Small intestine (tissue), 7 donors: ENCODE measurements around the gene LRP1. TPM values are rescaled to one million over a fixed set of nuclear protein-coding genes. Genes with fewer than 3 reads are reported as not detected.

Experiments
- DNase-seq, 2 donors: peaks; one replicate each; pipeline versions ENCODE4 v3.0.0 to v3.0.0-alpha.2; 2013
- FAIRE-seq: peaks from 2 replicates; lab custom pipeline; 2012; peaks lifted over from hg19 to GRCh38; lab: Jason Lieb, UNC
- H3K27ac ChIP-seq, 3 donors: one replicate each; pipeline ENCODE4 v1.5.1; 2013; ENCODE audit warnings: low read length in 2 of 3, mild to moderate bottlenecking in 2 of 3, control low read depth in 1 of 3, inconsistent platforms in 1 of 3, low read depth in 1 of 3, moderate library complexity in 1 of 3
- H3K27me3 ChIP-seq, 3 donors: one replicate each; pipeline ENCODE4 v1.6.1; 2013; ENCODE audit warnings: low read length in 3 of 3, inconsistent platforms in 1 of 3; ENCODE audit not compliant: control insufficient read depth in 3 of 3, insufficient read depth in 3 of 3
- H3K36me3 ChIP-seq, 3 donors: one replicate each; pipeline ENCODE4 v1.6.1; 2013; ENCODE audit warnings: low read length in 3 of 3, inconsistent platforms in 1 of 3, low read depth in 1 of 3, mild to moderate bottlenecking in 1 of 3, moderate library complexity in 1 of 3; ENCODE audit not compliant: control insufficient read depth in 3 of 3, insufficient read depth in 2 of 3
- H3K4me1 ChIP-seq, 3 donors: one replicate each; pipeline ENCODE4 v1.6.1; 2013; ENCODE audit warnings: low read length in 2 of 3, inconsistent platforms in 1 of 3, low read depth in 1 of 3, mild to moderate bottlenecking in 1 of 3, moderate library complexity in 1 of 3; ENCODE audit not compliant: control insufficient read depth in 3 of 3, insufficient read depth in 2 of 3
- H3K4me3 ChIP-seq, 3 donors: one replicate each; pipeline ENCODE4 v1.5.1; 2013; ENCODE audit warnings: low read length in 3 of 3, control low read depth in 1 of 3, inconsistent platforms in 1 of 3, low read depth in 1 of 3, mild to moderate bottlenecking in 1 of 3, moderate library complexity in 1 of 3
- H3K9me3 ChIP-seq, 2 donors: one replicate each; pipeline ENCODE4 v1.6.1; 2013; ENCODE audit warnings: low read depth in 1 of 2, low read length in 1 of 2; ENCODE audit not compliant: control insufficient read depth in 2 of 2, insufficient read depth in 1 of 2
- WGBS, 3 donors: extraction: QIAGEN DNeasy Blood & Tissue Kit; methylation state at CpG; one replicate each; pipeline ENCODE4 v1.1.7; 2013; 5-methylcytosine and 5-hydroxymethylcytosine counted together
- polyA plus RNA-seq, 4 donors: library from polyadenylated mRNA; stranded (reverse) in 3 of 4; unstranded in 1 of 4; fragments of 200-250 nt in 3 of 4; fragments of 120-200 nt in 1 of 4; gene quantifications; one replicate each; pipeline versions ENCODE4 v1.2.1 to v1.2.3, GENCODE V29; 2013
- donor health status: healthy with polysubstance abuse.
- donor health status: control.
- donor health status: control.
- donor health status: Bipolar disorder and iron deficiency.
- donor health status: healthy.

Gene LRP1
- polyA plus RNA-seq, 4 donors, result 24.3 to 55.3 (median 41.6) TPM

GRCh38 chr12:57193706-57194245, 65.5 kb downstream of the LRP1 start:
- no peak overlapping the region for H3K27ac ChIP-seq
- no peak overlapping the region for H3K4me3 ChIP-seq
- H3K9me3 ChIP-seq, result no peaks in the 10 kb centered on the region
- FAIRE-seq (no peak), DNase-seq (no peak)
- H3K27me3 ChIP-seq, result no peaks in the 10 kb centered on the region
- 83 to 92% (median 88%) methylated on average over 19 of the region's 19 CpGs for WGBS, 3 donors
- no peaks in the 10 kb centered on the region for H3K4me1 ChIP-seq
- H3K36me3 ChIP-seq, result peaks cover 0 to 100% (median 39%) of the 10 kb centered on the region in 3 donors

GRCh38 chr12:57194253-57194652, 66.0 kb downstream of the LRP1 start:
- no peaks in the 10 kb centered on the region for H3K9me3 ChIP-seq
- no peak for FAIRE-seq

GRCh38 chr12:57195186-57195585, 66.9 kb downstream of the LRP1 start:
- H3K4me3 ChIP-seq, result no peak overlapping the region
- no peak for FAIRE-seq
- DNase-seq, result no peak
- no peak overlapping the region for H3K27ac ChIP-seq
- H3K27me3 ChIP-seq, result no peaks in the 10 kb centered on the region
- H3K9me3 ChIP-seq, result no peaks in the 10 kb centered on the region
- H3K4me1 ChIP-seq, result no peaks in the 10 kb centered on the region
- WGBS, 3 donors, result 90 to 94% (median 93%) methylated on average over 13 to 19 of the region's 19 CpGs
- peaks cover 0 to 100% (median 47%) of the 10 kb centered on the region in 3 donors for H3K36me3 ChIP-seq

More at GRCh38 chr12:57194253-57194652, 66.0 kb downstream of the LRP1 start:
- H3K27me3 ChIP-seq, result no peaks in the 10 kb centered on the region
- H3K27ac ChIP-seq, result no peak overlapping the region
- no peak for DNase-seq
- H3K4me3 ChIP-seq, result no peak overlapping the region
- H3K4me1 ChIP-seq, result no peaks in the 10 kb centered on the region
- 87 to 92% (median 92%) methylated on average over 16 to 18 of the region's 18 CpGs for WGBS, 3 donors
- peaks cover 0 to 100% (median 44%) of the 10 kb centered on the region in 3 donors for H3K36me3 ChIP-seq

GRCh38 chr12:57195611-57196371, 67.5 kb downstream of the LRP1 start:
- Histone ChIP-seq H3K36me3 (peaks cover 0 to 100% (median 47%) of the 10 kb centered on the region in 3 donors), H3K9me3 (no peaks in the 10 kb centered on the region), H3K27ac (no peak overlapping the region), H3K4me1 (no peaks in the 10 kb centered on the region), H3K27me3 (no peaks in the 10 kb centered on the region), H3K4me3 (no peak overlapping the region)
- FAIRE-seq (no peak), DNase-seq (no peak)
- WGBS, 3 donors, result 78 to 84% (median 80%) methylated on average over 32 to 34 of the region's 34 CpGs

- Histone ChIP-seq H3K4me3 (no peak overlapping the region), H3K4me1 (no peaks in the 10 kb centered on the region), H3K9me3 (no peaks in the 10 kb centered on the region), H3K27me3 (no peaks in the 10 kb centered on the region), H3K27ac (no peak overlapping the region), H3K36me3 (peaks cover 0 to 100% (median 48%) of the 10 kb centered on the region in 3 donors)
- no peak for FAIRE-seq
- 42 to 66% (median 61%) methylated on average over 4 of the region's 4 CpGs for WGBS, 3 donors
- DNase-seq, result peak in 1 of 2 donors; percentile 11
Observed at GRCh38 chr12:57196439-57196838, 68.2 kb downstream of the LRP1 start.

- no peak overlapping the region for H3K27ac ChIP-seq
- peaks cover 0 to 100% (median 49%) of the 10 kb centered on the region in 3 donors for H3K36me3 ChIP-seq
- H3K4me1 ChIP-seq, result no peaks in the 10 kb centered on the region
- no peak overlapping the region for H3K4me3 ChIP-seq
- H3K27me3 ChIP-seq, result no peaks in the 10 kb centered on the region
- no peaks in the 10 kb centered on the region for H3K9me3 ChIP-seq
- 90 to 94% (median 93%) methylated on average over 22 of the region's 22 CpGs for WGBS, 3 donors
- no peak for FAIRE-seq
- no peak for DNase-seq
Observed at GRCh38 chr12:57196956-57197355, 68.7 kb downstream of the LRP1 start.

- no peak overlapping the region for H3K4me3 ChIP-seq
- H3K27ac ChIP-seq, result no peak overlapping the region
- H3K9me3 ChIP-seq, result no peaks in the 10 kb centered on the region
- peaks cover 0 to 100% (median 49%) of the 10 kb centered on the region in 3 donors for H3K36me3 ChIP-seq
- 94 to 95% (median 95%) methylated on average over 17 of the region's 17 CpGs for WGBS, 3 donors
- H3K27me3 ChIP-seq, result no peaks in the 10 kb centered on the region
- H3K4me1 ChIP-seq, result no peaks in the 10 kb centered on the region
- DNase-seq (no peak), FAIRE-seq (no peak)
Observed at GRCh38 chr12:57198329-57198728, 70.0 kb downstream of the LRP1 start.

- H3K27me3 ChIP-seq, result no peaks in the 10 kb centered on the region
- H3K4me1 ChIP-seq, result no peaks in the 10 kb centered on the region
- 86 to 91% (median 88%) methylated on average over 15 of the region's 15 CpGs for WGBS, 3 donors
- H3K36me3 ChIP-seq, result peaks cover 0 to 100% (median 41%) of the 10 kb centered on the region in 3 donors
- FAIRE-seq (no peak), DNase-seq (no peak)
- no peak overlapping the region for H3K27ac ChIP-seq
- no peak overlapping the region for H3K4me3 ChIP-seq
- no peaks in the 10 kb centered on the region for H3K9me3 ChIP-seq
Observed at GRCh38 chr12:57199191-57199590, 70.9 kb downstream of the LRP1 start.
